ENCODE measurements around the gene ADCY3. TPM values are rescaled to one million over a fixed set of nuclear protein-coding genes. Genes with fewer than 3 reads are reported as not detected.

The ADCY3 gene
- total RNA-seq, 2 experiments from 2014 or later = 55.4 to 55.7 TPM

DNA sequence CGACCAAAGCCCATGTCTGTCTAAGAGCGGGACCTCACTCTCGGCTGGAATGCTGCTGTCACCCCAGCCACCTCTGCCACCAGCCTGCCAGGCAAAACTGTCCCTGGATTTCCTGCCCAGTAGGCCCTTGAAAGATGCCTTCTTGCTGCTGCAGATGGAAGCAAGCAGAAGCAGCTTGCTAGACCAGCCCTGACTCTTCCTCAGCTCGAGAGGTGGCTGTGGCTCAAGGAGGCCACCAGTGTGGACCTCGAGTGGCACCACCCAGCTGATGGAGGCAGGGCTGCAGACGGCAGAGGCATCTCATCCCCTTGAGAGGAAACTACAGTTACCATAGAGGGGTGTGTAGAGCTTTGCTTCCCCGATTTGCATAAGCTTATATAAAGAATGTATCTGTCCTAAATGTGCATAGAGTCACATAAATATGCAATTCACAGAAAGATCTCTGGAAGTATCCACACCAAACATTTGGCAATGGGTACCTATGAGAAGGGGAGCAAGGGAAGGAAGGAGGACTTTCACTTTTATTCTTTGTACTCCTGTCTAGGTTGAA, 20.6 kb downstream of the ADCY3 start:
- Mint-ChIP-seq H3K36me3 (peaks cover 71% of the 10 kb centered on the region), H3K27me3 (no peaks in the 10 kb centered on the region), H3K27ac (no peak overlapping the region), H3K4me3 (no peak overlapping the region), H3K4me1 (peaks cover 2% of the 10 kb centered on the region), H3K9me3 (peaks cover 25% of the 10 kb centered on the region)
- no peak for DNase-seq

GRCh38 chr2:24898122-24899109, 21.6 kb downstream of the ADCY3 start:
- H3K27ac Mint-ChIP-seq = no peak overlapping the region
- no peak for DNase-seq
- H3K9me3 Mint-ChIP-seq = peaks cover 28% of the 10 kb centered on the region
- H3K36me3 Mint-ChIP-seq = peaks cover 68% of the 10 kb centered on the region
- no peak overlapping the region for H3K4me3 Mint-ChIP-seq
- no peaks in the 10 kb centered on the region for H3K27me3 Mint-ChIP-seq
- peaks cover 2% of the 10 kb centered on the region for H3K4me1 Mint-ChIP-seq

GRCh38 chr2:24894750-24895149, 25.3 kb downstream of the ADCY3 start:
- no peaks in the 10 kb centered on the region for H3K4me1 Mint-ChIP-seq
- no peak overlapping the region for H3K4me3 Mint-ChIP-seq
- H3K36me3 Mint-ChIP-seq = peaks cover 63% of the 10 kb centered on the region
- H3K27me3 Mint-ChIP-seq = no peaks in the 10 kb centered on the region
- H3K9me3 Mint-ChIP-seq = peaks cover 31% of the 10 kb centered on the region
- no peak overlapping the region for H3K27ac Mint-ChIP-seq
- DNase-seq = no peak

- no peak for DNase-seq
- Mint-ChIP-seq H3K4me3 (no peak overlapping the region), H3K36me3 (peaks cover 56% of the 10 kb centered on the region)
Measured at GRCh38 chr2:24893934-24894333, 26.1 kb downstream of the ADCY3 start.

DNA sequence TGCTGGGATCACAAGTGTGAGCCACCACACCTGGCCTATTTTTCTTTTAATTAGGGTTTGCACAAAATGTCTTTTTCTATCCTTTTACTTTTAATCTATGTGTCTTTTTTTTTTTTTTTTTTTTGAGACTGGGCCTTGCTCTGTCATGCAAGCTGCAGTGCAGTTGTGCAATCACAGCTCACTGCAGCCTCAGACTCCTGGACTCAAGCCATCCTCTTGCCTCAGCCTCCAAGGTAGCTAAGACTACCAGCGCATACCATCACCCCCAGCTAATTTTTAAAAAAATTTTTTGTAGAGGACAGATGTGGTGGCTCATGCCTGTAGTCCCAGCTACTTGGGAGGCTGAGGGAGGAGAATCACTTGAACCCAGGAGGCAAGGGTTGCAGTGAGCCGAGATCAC, 27.1 kb downstream of the ADCY3 start:
- Mint-ChIP-seq H3K9me3 (peaks cover 31% of the 10 kb centered on the region), H3K36me3 (peaks cover 52% of the 10 kb centered on the region)
- DNase-seq = no peak

More at GRCh38 chr2:24893934-24894333, 26.1 kb downstream of the ADCY3 start:
- H3K4me1 Mint-ChIP-seq = no peaks in the 10 kb centered on the region
- H3K27ac Mint-ChIP-seq = no peak overlapping the region
- H3K27me3 Mint-ChIP-seq = no peaks in the 10 kb centered on the region
- H3K9me3 Mint-ChIP-seq = peaks cover 31% of the 10 kb centered on the region

DNA sequence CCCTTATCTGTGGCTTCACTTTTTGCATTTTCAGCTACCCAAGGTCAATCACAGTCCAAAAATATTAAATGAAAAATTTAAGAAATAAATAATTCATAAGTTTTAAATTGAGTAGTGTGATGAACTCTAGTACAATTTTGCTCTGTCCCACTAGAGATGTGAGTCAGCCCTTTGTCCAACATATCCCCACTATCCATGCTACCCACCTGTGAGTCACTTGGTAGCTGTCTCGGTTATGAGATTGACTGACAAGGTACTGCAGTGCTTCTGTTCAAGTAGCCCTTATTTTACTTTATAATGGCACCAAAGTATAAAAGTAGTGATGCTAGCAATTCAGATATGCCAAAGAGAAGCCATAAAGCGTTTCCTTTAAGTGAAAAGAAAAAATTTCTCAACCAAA, 28.8 kb downstream of the ADCY3 start:
- H3K27ac Mint-ChIP-seq = no peak overlapping the region
- no peaks in the 10 kb centered on the region for H3K4me1 Mint-ChIP-seq
- DNase-seq = no peak

More for the DNA sequence above, 27.1 kb downstream of the ADCY3 start:
- H3K4me3 Mint-ChIP-seq = no peak overlapping the region
- no peaks in the 10 kb centered on the region for H3K27me3 Mint-ChIP-seq
- no peaks in the 10 kb centered on the region for H3K4me1 Mint-ChIP-seq
- no peak overlapping the region for H3K27ac Mint-ChIP-seq

GRCh38 chr2:24889221-24889620, 30.8 kb downstream of the ADCY3 start:
- Mint-ChIP-seq H3K36me3 (peaks cover 27% of the 10 kb centered on the region), H3K27me3 (no peaks in the 10 kb centered on the region), H3K9me3 (peaks cover 5% of the 10 kb centered on the region), H3K4me3 (no peak overlapping the region), H3K27ac (no peak overlapping the region), H3K4me1 (no peaks in the 10 kb centered on the region)
- no peak for DNase-seq

More for the DNA sequence above, 28.8 kb downstream of the ADCY3 start:
- Mint-ChIP-seq H3K4me3 (no peak overlapping the region), H3K9me3 (peaks cover 20% of the 10 kb centered on the region), H3K27me3 (no peaks in the 10 kb centered on the region), H3K36me3 (peaks cover 39% of the 10 kb centered on the region)

DNA sequence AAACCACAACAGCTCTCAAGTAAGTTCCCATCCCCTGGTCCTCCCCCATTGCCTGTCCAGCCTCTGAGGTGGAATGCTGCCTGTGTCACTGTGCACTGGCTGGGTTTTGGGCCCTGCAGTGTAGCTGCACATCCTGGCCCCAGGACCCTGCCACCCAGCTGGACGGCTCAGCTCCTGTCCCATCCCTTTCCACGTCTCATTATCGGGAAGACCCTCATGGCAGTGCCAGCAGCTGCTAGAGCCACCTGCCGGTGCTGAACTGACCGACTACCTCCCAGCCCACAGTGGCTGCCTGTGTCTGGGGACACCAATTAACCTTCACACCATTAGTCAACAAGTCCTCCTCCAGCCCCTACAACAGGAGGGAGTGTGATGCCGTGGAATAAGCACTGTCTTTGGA, 31.9 kb downstream of the ADCY3 start:
- peaks cover 2% of the 10 kb centered on the region for H3K9me3 Mint-ChIP-seq
- no peaks in the 10 kb centered on the region for H3K27me3 Mint-ChIP-seq
- no peak for DNase-seq
- peaks cover 24% of the 10 kb centered on the region for H3K36me3 Mint-ChIP-seq
- H3K4me3 Mint-ChIP-seq = no peak overlapping the region
- H3K27ac Mint-ChIP-seq = no peak overlapping the region
- peaks cover 3% of the 10 kb centered on the region for H3K4me1 Mint-ChIP-seq

DNA sequence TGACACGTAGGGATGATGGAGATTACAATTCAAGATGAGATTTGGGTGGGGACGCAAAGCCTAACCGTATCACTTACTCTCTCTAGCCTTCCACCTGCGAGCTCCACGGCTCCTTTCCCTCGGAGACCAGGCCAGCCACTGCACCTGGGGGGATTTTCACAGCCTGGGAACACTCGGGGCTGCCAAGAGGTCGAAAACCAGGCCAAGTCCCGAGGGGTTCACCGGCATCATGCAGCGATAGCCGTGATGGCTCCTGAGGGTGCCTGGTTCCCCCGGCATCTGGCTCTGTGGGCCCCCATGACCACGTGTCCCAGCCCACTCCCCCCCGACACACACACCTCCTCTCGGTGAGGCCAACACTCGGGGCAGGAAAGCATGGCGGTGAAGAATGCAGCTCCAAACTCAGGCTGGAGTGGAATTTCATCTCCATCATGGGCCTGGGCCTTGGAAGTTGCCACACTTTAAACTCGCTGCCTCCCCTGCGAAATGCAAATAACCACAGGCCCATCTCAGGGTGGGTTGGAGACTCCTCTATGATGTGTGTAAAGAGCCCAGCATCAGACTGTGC, 32.6 kb downstream of the ADCY3 start:
- Mint-ChIP-seq H3K4me1 (peaks cover 3% of the 10 kb centered on the region), H3K36me3 (peaks cover 22% of the 10 kb centered on the region), H3K9me3 (no peaks in the 10 kb centered on the region), H3K27me3 (no peaks in the 10 kb centered on the region), H3K4me3 (no peak overlapping the region), H3K27ac (no peak overlapping the region)
- DNase-seq = no peak

GRCh38 chr2:24886691-24887304, 33.2 kb downstream of the ADCY3 start:
- Mint-ChIP-seq H3K36me3 (peaks cover 25% of the 10 kb centered on the region), H3K9me3 (no peaks in the 10 kb centered on the region), H3K4me1 (peaks cover 3% of the 10 kb centered on the region), H3K27me3 (no peaks in the 10 kb centered on the region), H3K27ac (no peak overlapping the region), H3K4me3 (no peak overlapping the region)
- no peak for DNase-seq

DNA sequence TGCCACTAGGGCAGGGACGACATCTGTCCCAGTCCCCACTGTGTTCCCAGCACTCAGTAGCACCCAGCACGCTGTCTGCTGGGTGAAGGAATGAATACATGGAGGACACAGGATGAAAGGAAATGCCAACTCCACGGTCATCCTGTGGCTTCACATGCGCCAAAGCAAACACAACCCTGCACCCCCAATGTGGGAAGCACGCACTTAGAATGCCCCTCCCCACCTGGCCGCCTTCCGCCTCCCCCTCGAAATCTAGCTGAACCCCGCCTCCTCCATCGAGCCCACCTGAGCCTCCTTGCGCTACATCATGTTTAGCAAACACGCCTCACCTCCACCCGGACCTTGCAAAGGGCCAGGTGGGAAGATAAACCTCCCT, 33.9 kb downstream of the ADCY3 start:
- no peak overlapping the region for H3K27ac Mint-ChIP-seq
- peaks cover 7% of the 10 kb centered on the region for H3K4me1 Mint-ChIP-seq
- DNase-seq = no peak
- H3K9me3 Mint-ChIP-seq = no peaks in the 10 kb centered on the region
- H3K27me3 Mint-ChIP-seq = no peaks in the 10 kb centered on the region
- H3K4me3 Mint-ChIP-seq = no peak overlapping the region
- H3K36me3 Mint-ChIP-seq = peaks cover 23% of the 10 kb centered on the region

- peaks cover 25% of the 10 kb centered on the region for H3K36me3 Mint-ChIP-seq
- H3K9me3 Mint-ChIP-seq = no peaks in the 10 kb centered on the region
- peaks cover 7% of the 10 kb centered on the region for H3K4me1 Mint-ChIP-seq
- H3K27ac Mint-ChIP-seq = no peak overlapping the region
- H3K27me3 Mint-ChIP-seq = no peaks in the 10 kb centered on the region
- no peak for DNase-seq
- H3K4me3 Mint-ChIP-seq = no peak overlapping the region
Measured at GRCh38 chr2:24885221-24886125, 34.6 kb downstream of the ADCY3 start.

GRCh38 chr2:24883946-24884345, 36.1 kb downstream of the ADCY3 start:
- H3K27ac Mint-ChIP-seq = no peak overlapping the region

DNA sequence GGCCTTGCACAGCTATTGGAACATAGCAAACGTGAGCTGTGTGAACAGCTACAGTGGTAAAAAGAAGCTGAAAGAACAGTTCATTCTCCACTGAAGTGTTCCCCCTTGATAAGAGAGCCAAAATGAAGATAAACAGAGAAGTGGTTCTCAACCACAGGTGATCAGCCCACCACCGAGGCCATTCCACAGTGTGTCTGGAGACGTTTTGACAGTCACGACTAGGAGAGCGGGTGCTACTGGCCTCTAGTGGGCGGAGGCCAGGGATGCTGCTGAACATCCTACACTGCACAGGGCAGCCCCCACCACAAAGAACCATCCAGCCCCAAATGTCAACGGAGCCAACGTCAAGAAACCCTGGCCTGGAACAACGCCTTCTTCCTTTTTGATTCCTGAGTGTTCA, 38.4 kb downstream of the ADCY3 start:
- H3K36me3 Mint-ChIP-seq = peaks cover 15% of the 10 kb centered on the region
- H3K27ac Mint-ChIP-seq = no peak overlapping the region
- H3K4me3 Mint-ChIP-seq = no peak overlapping the region
- no peaks in the 10 kb centered on the region for H3K9me3 Mint-ChIP-seq
- peaks cover 7% of the 10 kb centered on the region for H3K4me1 Mint-ChIP-seq
- no peak for DNase-seq
- no peaks in the 10 kb centered on the region for H3K27me3 Mint-ChIP-seq

More at GRCh38 chr2:24883946-24884345, 36.1 kb downstream of the ADCY3 start:
- Mint-ChIP-seq H3K36me3 (peaks cover 25% of the 10 kb centered on the region), H3K4me1 (peaks cover 7% of the 10 kb centered on the region), H3K27me3 (no peaks in the 10 kb centered on the region), H3K4me3 (no peak overlapping the region), H3K9me3 (no peaks in the 10 kb centered on the region)
- DNase-seq = no peak

All from activated naive CD8-positive, alpha-beta T cell treated with anti-CD3 and anti-CD28 coated beads for 36 hours (primary cell).